ENCODE results near the gene SESTD1. TPM values are rescaled to one million over a fixed set of nuclear protein-coding genes. Genes with fewer than 3 reads are reported as not detected.
A peak's percentile ranks its signal among the peaks of the same experiment; 100 is the strongest.

The SESTD1 gene
- total and polyA plus RNA-seq, 2 of the 13 experiments (the other 11 are each of a cell fraction or from before 2014, with no cell fraction given) = 74.4 to 101 TPM

GRCh38 chr2:179265082-179265510 is 464 bp upstream of the SESTD1 start (continued):
- TF ChIP-seq, protein P1, sequence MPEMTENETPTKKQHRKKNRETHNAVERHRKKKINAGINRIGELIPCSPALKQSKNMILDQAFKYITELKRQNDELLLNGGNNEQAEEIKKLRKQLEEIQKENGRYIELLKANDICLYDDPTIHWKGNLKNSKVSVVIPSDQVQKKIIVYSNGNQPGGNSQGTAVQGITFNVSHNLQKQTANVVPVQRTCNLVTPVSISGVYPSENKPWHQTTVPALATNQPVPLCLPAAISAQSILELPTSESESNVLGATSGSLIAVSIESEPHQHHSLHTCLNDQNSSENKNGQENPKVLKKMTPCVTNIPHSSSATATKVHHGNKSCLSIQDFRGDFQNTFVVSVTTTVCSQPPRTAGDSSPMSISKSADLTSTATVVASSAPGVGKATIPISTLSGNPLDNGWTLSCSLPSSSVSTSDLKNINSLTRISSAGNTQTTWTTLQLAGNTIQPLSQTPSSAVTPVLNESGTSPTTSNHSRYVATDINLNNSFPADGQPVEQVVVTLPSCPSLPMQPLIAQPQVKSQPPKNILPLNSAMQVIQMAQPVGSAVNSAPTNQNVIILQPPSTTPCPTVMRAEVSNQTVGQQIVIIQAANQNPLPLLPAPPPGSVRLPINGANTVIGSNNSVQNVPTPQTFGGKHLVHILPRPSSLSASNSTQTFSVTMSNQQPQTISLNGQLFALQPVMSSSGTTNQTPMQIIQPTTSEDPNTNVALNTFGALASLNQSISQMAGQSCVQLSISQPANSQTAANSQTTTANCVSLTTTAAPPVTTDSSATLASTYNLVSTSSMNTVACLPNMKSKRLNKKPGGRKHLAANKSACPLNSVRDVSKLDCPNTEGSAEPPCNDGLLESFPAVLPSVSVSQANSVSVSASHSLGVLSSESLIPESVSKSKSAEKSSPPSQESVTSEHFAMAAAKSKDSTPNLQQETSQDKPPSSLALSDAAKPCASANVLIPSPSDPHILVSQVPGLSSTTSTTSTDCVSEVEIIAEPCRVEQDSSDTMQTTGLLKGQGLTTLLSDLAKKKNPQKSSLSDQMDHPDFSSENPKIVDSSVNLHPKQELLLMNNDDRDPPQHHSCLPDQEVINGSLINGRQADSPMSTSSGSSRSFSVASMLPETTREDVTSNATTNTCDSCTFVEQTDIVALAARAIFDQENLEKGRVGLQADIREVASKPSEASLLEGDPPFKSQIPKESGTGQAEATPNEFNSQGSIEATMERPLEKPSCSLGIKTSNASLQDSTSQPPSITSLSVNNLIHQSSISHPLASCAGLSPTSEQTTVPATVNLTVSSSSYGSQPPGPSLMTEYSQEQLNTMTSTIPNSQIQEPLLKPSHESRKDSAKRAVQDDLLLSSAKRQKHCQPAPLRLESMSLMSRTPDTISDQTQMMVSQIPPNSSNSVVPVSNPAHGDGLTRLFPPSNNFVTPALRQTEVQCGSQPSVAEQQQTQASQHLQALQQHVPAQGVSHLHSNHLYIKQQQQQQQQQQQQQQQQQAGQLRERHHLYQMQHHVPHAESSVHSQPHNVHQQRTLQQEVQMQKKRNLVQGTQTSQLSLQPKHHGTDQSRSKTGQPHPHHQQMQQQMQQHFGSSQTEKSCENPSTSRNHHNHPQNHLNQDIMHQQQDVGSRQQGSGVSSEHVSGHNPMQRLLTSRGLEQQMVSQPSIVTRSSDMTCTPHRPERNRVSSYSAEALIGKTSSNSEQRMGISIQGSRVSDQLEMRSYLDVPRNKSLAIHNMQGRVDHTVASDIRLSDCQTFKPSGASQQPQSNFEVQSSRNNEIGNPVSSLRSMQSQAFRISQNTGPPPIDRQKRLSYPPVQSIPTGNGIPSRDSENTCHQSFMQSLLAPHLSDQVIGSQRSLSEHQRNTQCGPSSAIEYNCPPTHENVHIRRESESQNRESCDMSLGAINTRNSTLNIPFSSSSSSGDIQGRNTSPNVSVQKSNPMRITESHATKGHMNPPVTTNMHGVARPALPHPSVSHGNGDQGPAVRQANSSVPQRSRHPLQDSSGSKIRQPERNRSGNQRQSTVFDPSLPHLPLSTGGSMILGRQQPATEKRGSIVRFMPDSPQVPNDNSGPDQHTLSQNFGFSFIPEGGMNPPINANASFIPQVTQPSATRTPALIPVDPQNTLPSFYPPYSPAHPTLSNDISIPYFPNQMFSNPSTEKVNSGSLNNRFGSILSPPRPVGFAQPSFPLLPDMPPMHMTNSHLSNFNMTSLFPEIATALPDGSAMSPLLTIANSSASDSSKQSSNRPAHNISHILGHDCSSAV (CRISPR knock-in tag; IDR thresholded peaks at IDR 0.05; ENCODE audit: borderline replicate concordance) = no peak
- no peak for TF ChIP-seq SETDB1 (CRISPR knock-in tag; IDR thresholded peaks at IDR 0.05; ENCODE audit: borderline replicate concordance)
- TF ChIP-seq ZC3H4 (CRISPR knock-in tag; IDR thresholded peaks at IDR 0.05; ENCODE audit: borderline replicate concordance) = no peak
- TF ChIP-seq ZNF225 (CRISPR knock-in tag; IDR thresholded peaks at IDR 0.05) = no peak
- TF ChIP-seq TRIM22 (IDR thresholded peaks at IDR 0.05) = no peak
- TF ChIP-seq FOXJ3 (CRISPR knock-in tag; IDR thresholded peaks at IDR 0.05; ENCODE audit: borderline replicate concordance) = no peak
- no peak for TF ChIP-seq ZNF547 (CRISPR knock-in tag; IDR thresholded peaks at IDR 0.05)
- TF ChIP-seq ZSCAN20 (CRISPR knock-in tag; IDR thresholded peaks at IDR 0.05; ENCODE audit: borderline replicate concordance) = no peak
- no peak for TF ChIP-seq MAFK (conservative IDR thresholded peaks at IDR 0.05 in 1 of 2, IDR thresholded peaks at IDR 0.05 in 1 of 2; ENCODE audit: low read length in 2 of 2)
- no peak for TF ChIP-seq ZNF274 (CRISPR knock-in tag; IDR thresholded peaks at IDR 0.05)
- peak; percentile 14; the same call in 1 of the 2 replicates for TF ChIP-seq CREM (IDR thresholded peaks at IDR 0.05)
- TF ChIP-seq CREM (CRISPR knock-in tag; IDR thresholded peaks at IDR 0.05) = no peak
- no peak for TF ChIP-seq ZNF660 (CRISPR knock-in tag; IDR thresholded peaks at IDR 0.05; ENCODE audit: borderline replicate concordance, low read depth)
- no peak for TF ChIP-seq FOXO1 (CRISPR knock-in tag; IDR thresholded peaks at IDR 0.05)
- no peak for TF ChIP-seq HHEX (CRISPR knock-in tag; IDR thresholded peaks at IDR 0.05)
- no peak for TF ChIP-seq HNRNPLL (IDR thresholded peaks at IDR 0.05; ENCODE audit: low read depth, low read length, poor library complexity, severe bottlenecking)
- TF ChIP-seq ZNF644 (CRISPR knock-in tag; IDR thresholded peaks at IDR 0.05; ENCODE audit: low read depth) = 0 out of 2 replicates have a peak, but pooled peaks have one; percentile 59
- no peak for TF ChIP-seq SCMH1 (CRISPR knock-in tag; IDR thresholded peaks at IDR 0.05; ENCODE audit: borderline replicate concordance)
- TF ChIP-seq HOXA9 (CRISPR knock-in tag; IDR thresholded peaks at IDR 0.05; ENCODE audit: borderline replicate concordance) = no peak
- TF ChIP-seq ZNF883 (CRISPR knock-in tag; IDR thresholded peaks at IDR 0.05; ENCODE audit: not compliant biosample characterization) = no peak
- no peak for TF ChIP-seq MBD4 (IDR thresholded peaks at IDR 0.05; ENCODE audit: borderline replicate concordance, low read length)
- TF ChIP-seq YEATS4 (CRISPR knock-in tag; IDR thresholded peaks at IDR 0.05; ENCODE audit: borderline replicate concordance) = no peak
- no peak for TF ChIP-seq KLF16 (CRISPR knock-in tag; IDR thresholded peaks at IDR 0.05)

All from HepG2 (cell line).